GM21723 (cell line): ENCODE results near the gene CYP2C9.

Experiments
- ATAC-seq: cut with Tn5 transposase; IDR thresholded peaks from one replicate; pipeline ENCODE4 v1.9.1; 2021; ENCODE audit warnings: mild to moderate bottlenecking, moderate library complexity; ENCODE audit not compliant: unreplicated experiment

CYP2C9 gene

GRCh38 chr10:95035332-95036295 lies 97.2 kb downstream of the CYP2C9 start:
- no peak for ATAC-seq

GRCh38 chr10:95039281-95039680 lies 100.8 kb downstream of the CYP2C9 start:
- no peak for ATAC-seq
